HepG2 (cell line): ENCODE results near the gene RBPJ. TPM values are rescaled to one million over a fixed set of nuclear protein-coding genes. Genes with fewer than 3 reads are reported as not detected.
A peak's percentile ranks its signal among the peaks of the same experiment; 100 is the strongest.

ENCODE experiments used
- ATAC-seq: fragments of 200-7000 bp; cut with Tn5 transposase; 3 replicates; pipeline ENCODE4 v1.9.1; 2020; ENCODE audit warnings: mild to moderate bottlenecking, moderate library complexity
- BruUV-seq: library from RNA; stranded (reverse); fragments of 400-500 nt; replicated peaks from 2 replicates; lab custom pipeline; 2021; lab: Mats Ljungman, UMichigan
- CTCF ChIA-PET: fragments of 300-600 bp; formaldehyde crosslinking; extraction: SDS; loops from one replicate; lab custom pipeline; 2021; ENCODE audit warnings: low total read pairs, inconsistent platforms, low intra/inter-chr PET ratio; lab: Yijun Ruan, JAX
- POLR2A ChIA-PET: fragments of 350-600 bp; sonication (Branson Sonifier 250); formaldehyde crosslinking; loops from one replicate; lab custom pipeline; 2020; ENCODE audit warnings: antibody characterized with exemption, inconsistent platforms; lab: Yijun Ruan, JAX
- DNase-seq: peaks from one replicate; pipeline ENCODE4 v3.0.0-alpha.2; 2015; ENCODE audit warnings: low spot score
- FAIRE-seq: peaks from 3 replicates; lab custom pipeline; 2011; peaks lifted over from hg19 to GRCh38; lab: Jason Lieb, UNC
- H2AFZ ChIP-seq: one replicate; pipeline ENCODE4 v1.6.1; 2011; ENCODE audit warnings: low read length, inconsistent platforms
- H3K27ac ChIP-seq: fragments of 300-600 bp; 3 replicates; pipeline ENCODE4 v1.8.0; 2011; ENCODE audit warnings: mixed run types, mild to moderate bottlenecking, mixed read lengths, low read length, inconsistent platforms; ENCODE audit not compliant: insufficient read depth; ENCODE audit errors: extremely low read length
- H3K27me3 ChIP-seq, 2 experiments: fragments of 200-600 bp in 1 of 2; 2 replicates in 1 of 2; 3 replicates in 1 of 2; pipeline versions ENCODE4 v1.6.0 to v1.8.0; 2011; ENCODE audit warnings: low read length in 2 of 2, mild to moderate bottlenecking in 2 of 2, moderate library complexity in 2 of 2, inconsistent platforms in 1 of 2; ENCODE audit not compliant: insufficient read depth in 2 of 2, control insufficient read depth in 1 of 2
- H3K36me3 ChIP-seq, 2 experiments: fragments of 200-600 bp in 1 of 2; replicated peaks in 1 of 2; 2 replicates in 1 of 2; 3 replicates in 1 of 2; pipeline versions ENCODE4 v1.5.1 to v1.8.0; 2011; ENCODE audit warnings: low read length in 2 of 2, inconsistent platforms in 1 of 2; ENCODE audit not compliant: insufficient read depth in 2 of 2, control insufficient read depth in 1 of 2
- H3K4me1 ChIP-seq: 2 replicates; pipeline ENCODE4 v1.5.1; 2012; ENCODE audit warnings: low read length, inconsistent platforms; ENCODE audit not compliant: insufficient read depth
- H3K4me2 ChIP-seq: 2 replicates; pipeline ENCODE4 v1.6.0; 2011; ENCODE audit warnings: low read depth, low read length, inconsistent platforms
- H3K4me3 ChIP-seq, 3 experiments: fragments of 200-600 bp in 1 of 3; sonication (generic), shearing (Covaris generic) in 1 of 3; replicated peaks in 1 of 3; 2 replicates each; pipeline ENCODE4 v1.5.1; 2011 to 2016; ENCODE audit warnings: low read length in 3 of 3, inconsistent platforms in 2 of 3, low read depth in 2 of 3, mild to moderate bottlenecking in 2 of 3, control low read depth in 1 of 3, mixed read lengths in 1 of 3; ENCODE audit not compliant: insufficient read depth in 1 of 3
- H3K79me2 ChIP-seq: one replicate; pipeline ENCODE4 v1.6.1; 2011; ENCODE audit warnings: low read length, inconsistent platforms; ENCODE audit not compliant: insufficient read depth
- H3K9ac ChIP-seq: 2 replicates; pipeline ENCODE4 v1.6.0; 2011; ENCODE audit warnings: mild to moderate bottlenecking, low read depth, low read length, inconsistent platforms; ENCODE audit not compliant: insufficient read depth
- H3K9me3 ChIP-seq: 2 replicates; pipeline ENCODE4 v1.5.1; 2012; ENCODE audit warnings: mild to moderate bottlenecking, low read length
- H4K20me1 ChIP-seq: 2 replicates; pipeline ENCODE4 v1.6.0; 2011; ENCODE audit warnings: inconsistent platforms, mild to moderate bottlenecking, low read length, moderate library complexity; ENCODE audit not compliant: insufficient read depth
- HDAC1 ChIP-seq: sonication (generic); formaldehyde crosslinking; IDR thresholded peaks from 2 replicates; pipeline ENCODE4 v1.5.1; 2020; ENCODE audit warnings: mild to moderate bottlenecking, missing genetic modification reagents
- MAFF ChIP-seq: IDR thresholded peaks from 2 replicates; pipeline ENCODE4 v1.6.1; 2011; ENCODE audit warnings: low read depth, low read length, improper control_type of control experiment
- NFKB2 ChIP-seq: sonication (generic); formaldehyde crosslinking; IDR thresholded peaks from 2 replicates; pipeline ENCODE4 v1.4.0; 2020; ENCODE audit warnings: missing genetic modification reagents, borderline replicate concordance
- PPARG ChIP-seq: conservative IDR thresholded peaks from 2 replicates; pipeline ENCODE4 v1.6.1; 2016; ENCODE audit warnings: missing biosample characterization, missing genetic modification reagents
- ZNF234 ChIP-seq: sonication (generic); formaldehyde crosslinking; conservative IDR thresholded peaks from 2 replicates; pipeline ENCODE4 v1.5.1; 2020; ENCODE audit warnings: mild to moderate bottlenecking, missing genetic modification reagents
- ZNF543 ChIP-seq: sonication (generic); formaldehyde crosslinking; IDR thresholded peaks from 2 replicates; pipeline ENCODE4 v1.4.0; 2020; ENCODE audit warnings: mild to moderate bottlenecking, missing genetic modification reagents
- ZNF558 ChIP-seq: sonication (generic); formaldehyde crosslinking; IDR thresholded peaks from 2 replicates; pipeline ENCODE4 v1.9.0; 2022; ENCODE audit warnings: mild to moderate bottlenecking, missing genetic modification reagents, borderline replicate concordance
- WGBS: methylation state at CpG from one replicate; pipeline ENCODE4 v1.1.6; 2017; ENCODE audit warnings: low lambda C conversion rate; 5-methylcytosine and 5-hydroxymethylcytosine counted together
- in situ Hi-C: cut with HindIII; loops from 2 replicates; pipeline ENCODE4 v1.10.0; 2017; ENCODE audit warnings: low pct_unique_long_range_greater_than_20kb; ENCODE audit not compliant: extremely low pct_ligation_motif_present
- intact Hi-C: fragments of 100-400 bp; cut with micrococcal nuclease; formaldehyde crosslinking; loops from one replicate; pipeline ENCODE4 v1.10.0; 2022; ENCODE audit not compliant: unreplicated experiment
- polyA plus RNA-seq, 8 experiments: library from polyadenylated mRNA; depleted of rRNA in 3 of 8; stranded (reverse) in 7 of 8; unstranded in 1 of 8; fragments of >200 nt; fragmentation: Illumina TruSeq in 4 of 8; extraction: Trizol in 4 of 8; gene quantifications; 2 replicates each; pipeline versions ENCODE4 v1.2.1 to v1.2.3, GENCODE V29; 2011 to 2016; ENCODE audit warnings: low read depth in 4 of 8, missing spikeins in 1 of 8, mixed read lengths in 1 of 8; ENCODE audit not compliant: insufficient read depth in 1 of 8
- total RNA-seq, 5 experiments: library from RNA; depleted of rRNA; stranded (reverse); fragments of >200 nt; fragmentation: Illumina TruSeq; extraction: Trizol; gene quantifications; 2 replicates each; pipeline ENCODE4 v1.2.3, GENCODE V29; 2016; ENCODE audit warnings: low read depth in 1 of 5
- TF ChIP-seq, protein P1 (sequence below): sonication (generic); formaldehyde crosslinking; IDR thresholded peaks from 2 replicates; pipeline ENCODE4 v1.5.0; 2020; ENCODE audit warnings: mild to moderate bottlenecking, missing genetic modification reagents, borderline replicate concordance
- TF ChIP-seq, protein P2 (sequence below): sonication (generic); formaldehyde crosslinking; IDR thresholded peaks from 2 replicates; pipeline ENCODE4 v1.8.0; 2022; ENCODE audit warnings: missing genetic modification reagents, mild to moderate bottlenecking, moderate library complexity, borderline replicate concordance
- TF ChIP-seq, protein P3 (sequence below): sonication (generic); formaldehyde crosslinking; IDR thresholded peaks from 2 replicates; pipeline ENCODE4 v1.4.0; 2020; ENCODE audit warnings: missing genetic modification reagents, borderline replicate concordance
- TF ChIP-seq, protein P4 (sequence below): sonication (generic); formaldehyde crosslinking; IDR thresholded peaks from 2 replicates; pipeline ENCODE4 v1.4.0; 2020; ENCODE audit warnings: missing genetic modification reagents

The RBPJ gene
- total and polyA plus RNA-seq, 2 of the 13 experiments (the other 11 are each of a cell fraction or from before 2014, with no cell fraction given) = 25.9 to 33.2 TPM

DNA sequence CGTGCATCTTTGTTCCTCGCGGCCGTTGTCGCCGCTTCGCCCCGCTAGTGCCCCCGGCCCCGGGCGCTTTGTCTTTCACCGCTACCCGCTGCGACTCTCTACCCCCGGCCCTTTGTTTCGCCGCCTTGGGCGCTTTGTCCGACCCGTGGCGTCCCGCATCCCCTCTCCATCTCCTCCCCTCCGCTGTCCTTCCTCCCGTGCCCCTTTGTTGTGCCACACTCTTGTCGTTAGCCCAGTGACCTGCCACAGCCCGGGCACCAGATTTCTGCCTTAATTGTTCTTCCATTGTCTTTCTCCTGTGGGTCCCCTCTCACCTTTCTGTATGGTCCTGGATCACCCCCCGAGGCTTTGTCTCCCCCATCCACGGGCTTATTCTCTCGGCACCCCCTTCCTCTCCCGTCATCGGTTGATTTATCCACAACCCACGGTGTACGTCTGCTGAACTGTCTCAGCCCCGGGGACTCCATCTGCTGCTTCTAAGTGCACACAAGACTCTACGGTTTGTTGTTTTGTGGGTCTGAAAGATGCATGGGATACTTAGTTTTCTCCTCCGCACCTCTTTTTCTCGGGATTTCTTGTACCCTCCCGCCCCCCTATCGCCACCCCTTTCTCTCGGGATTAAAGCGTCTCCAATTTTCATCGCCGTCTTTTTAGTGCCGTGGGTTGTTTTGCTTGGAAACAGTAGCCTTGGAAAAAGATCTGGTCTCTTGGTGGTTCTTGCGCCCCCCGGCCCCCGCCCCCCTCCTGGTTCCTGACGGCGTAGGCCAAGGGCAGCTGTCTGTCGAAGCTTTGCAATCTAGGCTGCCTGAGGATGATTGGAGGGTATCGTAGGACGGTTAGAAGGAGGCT lies 783 bp downstream of the RBPJ start:
- peak overlapping the region; percentile 77 to 89 (median 88) for H3K4me3 ChIP-seq
- H2AFZ ChIP-seq = no peak overlapping the region
- H3K4me1 ChIP-seq = peaks cover 37% of the 10 kb centered on the region
- peak overlapping the region; percentile 53 for H3K27ac ChIP-seq
- CTCF ChIA-PET = no interaction called here
- no TSS peak for BruUV-seq
- in situ Hi-C loops = no loop called here
- peaks cover 58% of the 10 kb centered on the region for H3K79me2 ChIP-seq
- H3K27me3 ChIP-seq = no peaks in the 10 kb centered on the region; a peak in 1 of 5 replicates
- ATAC-seq (no peak), DNase-seq (peak; percentile 5), FAIRE-seq (no peak)
- WGBS = under 1% methylated on average over 40 of the region's 52 CpGs
- peak overlapping the region; percentile 70 for H3K4me2 ChIP-seq
- POLR2A ChIA-PET = no interaction called here
- peak overlapping the region; percentile 80 for H3K9ac ChIP-seq
- no peaks in the 10 kb centered on the region for H3K9me3 ChIP-seq
- H4K20me1 ChIP-seq = peaks cover 45% of the 10 kb centered on the region
- H3K36me3 ChIP-seq = no peaks in the 10 kb centered on the region
- intact Hi-C loops = loop anchor here (5.0 kb wide), 2 partner anchors 51 to 239 kb away; no protein-coding TSS in a partner anchor
- TF ChIP-seq, protein P1, sequence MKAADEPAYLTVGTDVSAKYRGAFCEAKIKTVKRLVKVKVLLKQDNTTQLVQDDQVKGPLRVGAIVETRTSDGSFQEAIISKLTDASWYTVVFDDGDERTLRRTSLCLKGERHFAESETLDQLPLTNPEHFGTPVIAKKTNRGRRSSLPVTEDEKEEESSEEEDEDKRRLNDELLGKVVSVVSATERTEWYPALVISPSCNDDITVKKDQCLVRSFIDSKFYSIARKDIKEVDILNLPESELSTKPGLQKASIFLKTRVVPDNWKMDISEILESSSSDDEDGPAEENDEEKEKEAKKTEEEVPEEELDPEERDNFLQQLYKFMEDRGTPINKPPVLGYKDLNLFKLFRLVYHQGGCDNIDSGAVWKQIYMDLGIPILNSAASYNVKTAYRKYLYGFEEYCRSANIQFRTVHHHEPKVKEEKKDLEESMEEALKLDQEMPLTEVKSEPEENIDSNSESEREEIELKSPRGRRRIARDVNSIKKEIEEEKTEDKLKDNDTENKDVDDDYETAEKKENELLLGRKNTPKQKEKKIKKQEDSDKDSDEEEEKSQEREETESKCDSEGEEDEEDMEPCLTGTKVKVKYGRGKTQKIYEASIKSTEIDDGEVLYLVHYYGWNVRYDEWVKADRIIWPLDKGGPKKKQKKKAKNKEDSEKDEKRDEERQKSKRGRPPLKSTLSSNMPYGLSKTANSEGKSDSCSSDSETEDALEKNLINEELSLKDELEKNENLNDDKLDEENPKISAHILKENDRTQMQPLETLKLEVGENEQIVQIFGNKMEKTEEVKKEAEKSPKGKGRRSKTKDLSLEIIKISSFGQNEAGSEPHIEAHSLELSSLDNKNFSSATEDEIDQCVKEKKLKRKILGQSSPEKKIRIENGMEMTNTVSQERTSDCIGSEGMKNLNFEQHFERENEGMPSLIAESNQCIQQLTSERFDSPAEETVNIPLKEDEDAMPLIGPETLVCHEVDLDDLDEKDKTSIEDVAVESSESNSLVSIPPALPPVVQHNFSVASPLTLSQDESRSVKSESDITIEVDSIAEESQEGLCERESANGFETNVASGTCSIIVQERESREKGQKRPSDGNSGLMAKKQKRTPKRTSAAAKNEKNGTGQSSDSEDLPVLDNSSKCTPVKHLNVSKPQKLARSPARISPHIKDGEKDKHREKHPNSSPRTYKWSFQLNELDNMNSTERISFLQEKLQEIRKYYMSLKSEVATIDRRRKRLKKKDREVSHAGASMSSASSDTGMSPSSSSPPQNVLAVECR (CRISPR knock-in tag) = peak; percentile 34; the same call in 1 of the 2 replicates
- TF ChIP-seq NFKB2 (CRISPR knock-in tag) = no peak
- TF ChIP-seq, protein P2, sequence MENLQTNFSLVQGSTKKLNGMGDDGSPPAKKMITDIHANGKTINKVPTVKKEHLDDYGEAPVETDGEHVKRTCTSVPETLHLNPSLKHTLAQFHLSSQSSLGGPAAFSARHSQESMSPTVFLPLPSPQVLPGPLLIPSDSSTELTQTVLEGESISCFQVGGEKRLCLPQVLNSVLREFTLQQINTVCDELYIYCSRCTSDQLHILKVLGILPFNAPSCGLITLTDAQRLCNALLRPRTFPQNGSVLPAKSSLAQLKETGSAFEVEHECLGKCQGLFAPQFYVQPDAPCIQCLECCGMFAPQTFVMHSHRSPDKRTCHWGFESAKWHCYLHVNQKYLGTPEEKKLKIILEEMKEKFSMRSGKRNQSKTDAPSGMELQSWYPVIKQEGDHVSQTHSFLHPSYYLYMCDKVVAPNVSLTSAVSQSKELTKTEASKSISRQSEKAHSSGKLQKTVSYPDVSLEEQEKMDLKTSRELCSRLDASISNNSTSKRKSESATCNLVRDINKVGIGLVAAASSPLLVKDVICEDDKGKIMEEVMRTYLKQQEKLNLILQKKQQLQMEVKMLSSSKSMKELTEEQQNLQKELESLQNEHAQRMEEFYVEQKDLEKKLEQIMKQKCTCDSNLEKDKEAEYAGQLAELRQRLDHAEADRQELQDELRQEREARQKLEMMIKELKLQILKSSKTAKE (CRISPR knock-in tag) = no peak
- TF ChIP-seq, protein P3, sequence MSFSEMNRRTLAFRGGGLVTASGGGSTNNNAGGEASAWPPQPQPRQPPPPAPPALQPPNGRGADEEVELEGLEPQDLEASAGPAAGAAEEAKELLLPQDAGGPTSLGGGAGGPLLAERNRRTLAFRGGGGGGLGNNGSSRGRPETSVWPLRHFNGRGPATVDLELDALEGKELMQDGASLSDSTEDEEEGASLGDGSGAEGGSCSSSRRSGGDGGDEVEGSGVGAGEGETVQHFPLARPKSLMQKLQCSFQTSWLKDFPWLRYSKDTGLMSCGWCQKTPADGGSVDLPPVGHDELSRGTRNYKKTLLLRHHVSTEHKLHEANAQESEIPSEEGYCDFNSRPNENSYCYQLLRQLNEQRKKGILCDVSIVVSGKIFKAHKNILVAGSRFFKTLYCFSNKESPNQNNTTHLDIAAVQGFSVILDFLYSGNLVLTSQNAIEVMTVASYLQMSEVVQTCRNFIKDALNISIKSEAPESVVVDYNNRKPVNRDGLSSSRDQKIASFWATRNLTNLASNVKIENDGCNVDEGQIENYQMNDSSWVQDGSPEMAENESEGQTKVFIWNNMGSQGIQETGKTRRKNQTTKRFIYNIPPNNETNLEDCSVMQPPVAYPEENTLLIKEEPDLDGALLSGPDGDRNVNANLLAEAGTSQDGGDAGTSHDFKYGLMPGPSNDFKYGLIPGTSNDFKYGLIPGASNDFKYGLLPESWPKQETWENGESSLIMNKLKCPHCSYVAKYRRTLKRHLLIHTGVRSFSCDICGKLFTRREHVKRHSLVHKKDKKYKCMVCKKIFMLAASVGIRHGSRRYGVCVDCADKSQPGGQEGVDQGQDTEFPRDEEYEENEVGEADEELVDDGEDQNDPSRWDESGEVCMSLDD = no peak
- TF ChIP-seq ZNF234 = no peak
- no peak for TF ChIP-seq PPARG (CRISPR knock-in tag)
- TF ChIP-seq ZNF558 = no peak
- TF ChIP-seq HDAC1 (CRISPR knock-in tag) = 0 out of 2 replicates have a peak, but pooled peaks have one; percentile 17
- TF ChIP-seq, protein P4, sequence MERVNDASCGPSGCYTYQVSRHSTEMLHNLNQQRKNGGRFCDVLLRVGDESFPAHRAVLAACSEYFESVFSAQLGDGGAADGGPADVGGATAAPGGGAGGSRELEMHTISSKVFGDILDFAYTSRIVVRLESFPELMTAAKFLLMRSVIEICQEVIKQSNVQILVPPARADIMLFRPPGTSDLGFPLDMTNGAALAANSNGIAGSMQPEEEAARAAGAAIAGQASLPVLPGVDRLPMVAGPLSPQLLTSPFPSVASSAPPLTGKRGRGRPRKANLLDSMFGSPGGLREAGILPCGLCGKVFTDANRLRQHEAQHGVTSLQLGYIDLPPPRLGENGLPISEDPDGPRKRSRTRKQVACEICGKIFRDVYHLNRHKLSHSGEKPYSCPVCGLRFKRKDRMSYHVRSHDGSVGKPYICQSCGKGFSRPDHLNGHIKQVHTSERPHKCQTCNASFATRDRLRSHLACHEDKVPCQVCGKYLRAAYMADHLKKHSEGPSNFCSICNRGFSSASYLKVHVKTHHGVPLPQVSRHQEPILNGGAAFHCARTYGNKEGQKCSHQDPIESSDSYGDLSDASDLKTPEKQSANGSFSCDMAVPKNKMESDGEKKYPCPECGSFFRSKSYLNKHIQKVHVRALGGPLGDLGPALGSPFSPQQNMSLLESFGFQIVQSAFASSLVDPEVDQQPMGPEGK (CRISPR knock-in tag) = peak; percentile 37; the same call in 1 of the 2 replicates
- no peak for TF ChIP-seq ZNF543 (CRISPR knock-in tag)
- TF ChIP-seq MAFF = no peak
